ENCODE results near the gene PGAP3.

Gene PGAP3

DNA sequence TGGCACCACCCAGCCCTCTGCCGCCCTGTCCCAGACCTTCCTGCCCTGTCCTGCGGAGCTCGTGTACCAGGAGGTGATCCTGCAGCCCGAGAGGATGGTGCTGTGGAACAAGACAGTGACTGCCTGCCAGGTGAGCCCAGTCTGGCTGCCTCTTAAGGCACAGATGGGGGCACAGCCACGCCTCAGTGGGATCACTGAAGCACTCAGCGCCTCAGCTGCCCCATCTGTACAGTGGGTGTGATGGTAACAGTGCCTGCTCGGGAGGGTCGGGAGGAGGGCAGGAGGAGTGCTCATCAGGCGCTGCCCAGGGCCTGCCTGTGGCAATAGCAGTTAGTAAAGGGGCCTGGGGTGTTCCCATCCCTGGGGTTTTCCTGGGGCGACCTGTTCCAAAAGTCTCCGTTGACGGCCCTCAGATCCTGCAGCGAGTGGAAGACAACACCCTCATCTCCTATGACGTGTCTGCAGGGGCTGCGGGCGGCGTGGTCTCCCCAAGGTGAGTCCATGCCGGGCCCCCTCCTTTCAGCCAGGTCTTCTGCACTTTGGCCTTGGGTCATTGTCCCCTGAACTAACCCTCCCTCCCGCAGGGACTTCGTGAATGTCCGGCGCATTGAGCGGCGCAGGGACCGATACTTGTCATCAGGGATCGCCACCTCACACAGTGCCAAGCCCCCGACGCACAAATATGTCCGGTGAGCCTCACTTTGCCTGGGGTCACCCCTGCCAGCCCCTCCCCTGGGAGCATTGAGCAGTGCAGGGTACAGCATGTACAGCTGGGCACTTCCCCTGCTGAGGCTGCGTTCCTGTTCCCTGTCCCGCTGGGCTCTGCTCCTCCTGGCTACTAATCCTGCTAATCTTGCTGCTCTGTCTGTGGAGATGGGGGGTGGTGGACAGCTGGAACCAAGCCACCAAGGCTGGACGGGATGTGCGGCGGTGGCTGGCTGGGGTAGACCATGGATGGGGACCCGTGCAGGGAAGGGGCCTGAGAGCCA, 27.2 kb downstream of the PGAP3 start:
- DNase-seq (ENCODE audit: low spot score): no peak

DNA sequence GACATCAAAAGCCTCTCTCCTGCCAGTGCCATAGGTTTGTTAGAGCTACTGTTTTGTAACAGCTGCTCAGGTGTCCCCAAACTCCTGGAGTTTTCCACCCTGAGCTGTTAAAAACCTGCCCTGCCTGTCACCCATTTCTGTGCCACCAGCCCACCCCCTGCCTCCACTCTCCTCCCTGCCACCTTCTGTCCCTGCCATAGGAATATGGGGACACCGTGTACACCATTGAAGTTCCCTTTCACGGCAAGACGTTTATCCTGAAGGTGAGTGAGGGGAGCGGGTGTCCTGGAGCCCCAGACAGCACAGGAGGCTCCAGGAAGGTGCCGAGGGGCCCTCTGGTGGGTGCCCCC, 27.9 kb downstream of the PGAP3 start:
- no peak for DNase-seq (ENCODE audit: low spot score)

DNA sequence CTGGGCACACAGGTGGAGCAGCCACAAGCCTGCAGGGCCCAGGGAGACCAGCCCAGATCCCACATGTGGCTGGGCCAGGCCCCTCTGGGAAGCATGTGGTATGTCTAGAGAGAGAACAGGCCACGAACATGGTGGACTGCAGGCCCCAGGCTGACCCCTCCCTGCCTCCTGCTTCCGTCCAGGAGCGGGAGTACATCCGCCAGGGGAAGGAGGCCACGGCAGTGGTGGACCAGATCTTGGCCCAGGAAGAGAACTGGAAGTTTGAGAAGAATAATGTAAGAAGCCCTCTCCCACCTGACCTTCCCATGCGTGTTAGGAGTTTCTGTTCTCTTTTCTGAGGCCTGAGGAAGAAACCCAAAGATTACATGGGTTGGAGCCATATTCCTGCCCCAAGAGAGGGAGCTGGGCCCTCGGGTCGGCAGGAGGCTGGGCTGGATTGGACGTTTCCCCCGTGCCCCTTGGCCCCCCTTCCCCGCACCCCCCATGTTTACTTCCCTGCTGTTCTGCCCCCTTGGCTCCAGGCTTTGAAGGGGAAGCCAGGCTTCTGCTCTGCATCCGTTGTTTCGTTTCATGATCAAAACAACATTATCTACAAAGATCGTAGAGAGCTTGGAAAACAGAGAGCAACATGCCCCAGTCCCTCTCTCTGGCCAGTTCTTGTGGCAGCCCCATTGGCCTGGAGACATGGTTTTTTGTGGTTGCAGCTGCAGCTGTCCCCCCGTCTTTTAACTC, 28.4 kb downstream of the PGAP3 start:
- peak; percentile 36 for DNase-seq (ENCODE audit: low spot score)

DNA sequence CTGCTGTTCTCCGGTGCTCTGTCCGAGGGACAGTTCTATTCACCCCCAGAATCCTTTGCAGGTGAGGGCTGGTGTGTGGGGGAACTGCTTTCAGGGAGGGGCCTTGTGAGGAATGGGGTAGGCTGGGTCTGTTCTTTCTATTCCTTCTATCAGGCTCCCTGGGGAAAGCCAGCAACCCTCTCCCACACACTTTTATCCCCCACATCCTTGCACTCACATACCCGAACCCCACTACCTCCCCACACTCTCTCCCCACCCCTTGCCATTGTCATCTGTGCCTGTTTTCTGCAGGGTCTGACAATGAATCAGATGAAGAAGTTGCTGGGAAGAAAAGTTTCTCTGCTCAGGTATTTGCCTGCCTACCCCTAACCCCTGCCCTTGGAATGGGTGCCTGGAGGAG, 29.1 kb downstream of the PGAP3 start:
- no peak for DNase-seq (ENCODE audit: low spot score)

DNA sequence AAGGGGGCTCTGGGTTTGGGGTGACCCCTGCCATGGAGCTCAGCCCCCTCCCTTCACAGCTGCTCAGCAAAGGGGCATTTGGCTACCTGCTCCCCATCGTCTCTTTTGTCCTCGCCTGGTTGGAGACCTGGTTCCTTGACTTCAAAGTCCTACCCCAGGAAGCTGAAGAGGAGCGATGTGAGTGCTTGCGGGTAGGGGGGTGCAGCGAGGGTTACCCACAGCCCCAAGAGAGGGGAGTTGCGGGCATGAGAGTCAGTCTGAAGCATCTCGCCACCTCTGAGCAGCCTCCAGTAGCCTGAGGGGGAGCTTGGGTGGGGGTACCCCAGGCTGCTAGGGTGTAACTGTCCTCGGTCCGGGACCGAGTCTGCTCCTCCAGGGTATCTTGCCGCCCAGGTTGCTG, 29.5 kb downstream of the PGAP3 start:
- DNase-seq (ENCODE audit: low spot score): no peak

DNA sequence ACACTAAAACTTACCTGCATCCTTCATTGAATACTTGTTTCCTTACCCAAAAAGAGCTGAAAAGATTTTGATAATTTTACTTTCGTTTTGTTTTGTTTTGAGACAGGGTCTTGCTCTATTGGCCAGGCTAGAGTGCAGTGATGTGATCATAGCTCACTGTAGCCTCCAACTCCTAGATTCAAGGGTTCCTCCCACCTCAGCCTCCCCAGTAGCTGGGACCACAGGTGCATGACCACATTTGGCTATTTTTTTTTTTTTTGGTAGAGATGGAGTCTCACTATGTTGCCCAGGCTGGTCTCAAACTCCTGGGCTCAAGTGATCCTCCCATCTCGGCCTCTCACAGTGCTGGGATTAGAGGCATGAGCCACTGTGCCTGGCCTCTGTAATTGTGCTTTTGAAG, 32.8 kb downstream of the PGAP3 start:
- DNase-seq (ENCODE audit: low spot score): no peak

DNA sequence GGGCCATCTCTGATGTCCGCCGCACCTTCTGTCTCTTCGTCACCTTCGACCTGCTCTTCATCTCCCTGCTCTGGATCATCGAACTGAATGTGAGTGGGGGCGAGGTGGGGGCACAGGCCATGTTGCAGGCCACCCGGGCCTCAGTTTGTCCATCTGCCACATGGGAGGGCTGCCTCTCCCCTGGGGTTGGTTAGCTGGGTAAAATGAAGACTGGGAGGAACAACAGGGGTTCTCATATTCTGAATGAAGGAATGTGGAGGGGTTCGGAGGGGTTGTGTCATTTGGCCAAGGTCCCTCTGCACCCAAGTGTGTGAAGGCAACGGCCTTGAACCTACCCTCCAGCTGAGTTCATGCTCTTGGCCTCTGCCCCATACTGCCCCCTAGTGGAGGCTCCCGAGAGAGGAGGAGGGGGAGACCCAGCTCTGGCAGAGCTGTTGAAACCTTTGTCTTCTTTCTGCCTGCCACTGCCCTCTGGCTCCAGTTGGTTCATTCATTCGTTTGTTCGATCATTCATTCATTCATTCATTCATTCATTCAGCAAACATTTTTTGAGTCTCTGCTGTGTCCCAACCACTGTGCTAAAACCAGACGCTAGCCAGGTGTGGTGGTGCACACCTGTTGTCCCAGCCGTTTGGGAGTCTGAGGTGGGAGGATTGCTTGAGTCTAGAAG, 34.1 kb downstream of the PGAP3 start:
- peak; percentile 77 for DNase-seq (ENCODE audit: low spot score)

DNA sequence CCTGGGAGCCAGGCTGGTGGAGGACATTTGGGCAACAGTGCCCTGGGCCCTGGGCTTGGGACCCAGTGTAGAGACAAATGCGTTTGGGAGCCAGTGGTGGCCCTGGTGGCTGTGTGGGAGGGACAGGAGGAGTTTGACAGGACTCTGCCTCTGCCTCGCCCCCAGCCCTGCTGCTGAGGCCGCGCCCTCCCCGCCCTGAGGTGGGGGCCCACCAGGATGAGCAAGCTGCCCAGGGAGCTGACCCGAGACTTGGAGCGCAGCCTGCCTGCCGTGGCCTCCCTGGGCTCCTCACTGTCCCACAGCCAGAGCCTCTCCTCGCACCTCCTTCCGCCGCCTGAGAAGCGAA, 34.6 kb downstream of the PGAP3 start:
- no peak for DNase-seq (ENCODE audit: low spot score)

DNA sequence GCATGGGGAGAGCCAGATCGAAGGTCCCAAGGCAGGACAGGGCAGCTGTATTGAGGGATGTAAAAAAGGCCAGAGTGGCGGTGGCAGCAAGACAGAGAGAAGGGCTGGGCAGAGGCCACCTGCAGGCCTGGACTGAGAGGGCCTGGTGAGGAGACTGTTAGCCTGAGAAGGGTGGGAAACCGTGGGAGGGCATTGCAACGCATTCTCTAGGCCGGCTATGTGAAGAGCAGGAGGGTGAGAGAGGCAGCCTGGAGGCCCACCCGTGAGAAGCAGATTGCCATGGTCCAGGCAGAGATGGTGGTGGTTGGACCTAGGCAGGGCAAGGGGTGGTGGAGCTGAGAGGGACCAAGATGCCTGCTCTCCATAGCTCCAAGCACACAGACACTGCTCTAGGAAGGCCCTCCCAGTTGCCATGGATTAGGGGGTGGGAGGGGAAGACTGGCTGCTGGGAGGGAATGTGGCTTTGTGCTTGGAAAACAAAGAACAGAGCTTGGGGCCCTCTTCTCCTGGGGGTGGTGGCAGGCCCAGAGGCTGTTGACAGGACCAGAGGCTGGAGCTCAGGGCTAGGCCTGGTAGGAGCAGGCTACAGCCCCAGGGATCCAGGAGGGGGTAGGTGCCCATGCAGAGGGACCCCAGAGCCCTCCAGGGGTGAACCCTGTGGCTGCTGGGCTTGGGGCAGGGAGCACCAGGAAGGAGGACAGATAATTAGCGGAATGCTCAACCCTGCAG, 35.1 kb downstream of the PGAP3 start:
- DNase-seq (ENCODE audit: low spot score): no peak

DNA sequence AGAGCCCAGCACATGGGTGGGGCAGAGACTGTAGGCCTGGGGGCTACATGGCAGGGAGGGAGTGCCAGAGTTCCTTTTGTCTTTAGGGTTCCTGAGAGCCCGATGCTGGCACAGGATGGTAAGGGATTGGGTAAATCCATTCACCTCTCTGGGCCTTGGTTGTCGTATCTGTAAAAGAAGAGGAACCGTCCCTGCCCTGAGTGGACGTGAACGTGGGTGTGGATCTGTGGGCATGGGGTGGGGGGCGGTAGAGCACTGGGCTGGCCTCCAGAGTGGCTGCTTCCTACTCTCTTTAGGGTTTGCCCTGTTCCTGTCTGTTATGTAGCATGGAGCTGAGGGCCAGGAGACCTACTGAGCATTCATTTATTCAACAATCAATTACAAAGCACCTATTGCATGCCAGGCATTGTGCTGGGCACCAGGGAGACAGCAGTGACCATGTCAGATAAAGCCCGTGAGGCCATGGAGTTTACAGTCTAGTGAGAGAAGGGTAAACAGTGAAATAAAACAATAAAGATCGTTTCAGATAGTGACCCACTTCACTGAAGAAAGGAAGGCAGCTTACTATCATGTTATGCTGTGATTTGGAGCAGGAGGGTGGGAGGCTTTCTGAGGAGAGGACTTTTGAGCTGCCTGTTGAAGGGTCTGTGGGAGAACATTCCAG, 35.8 kb downstream of the PGAP3 start:
- DNase-seq (ENCODE audit: low spot score): no peak

DNA sequence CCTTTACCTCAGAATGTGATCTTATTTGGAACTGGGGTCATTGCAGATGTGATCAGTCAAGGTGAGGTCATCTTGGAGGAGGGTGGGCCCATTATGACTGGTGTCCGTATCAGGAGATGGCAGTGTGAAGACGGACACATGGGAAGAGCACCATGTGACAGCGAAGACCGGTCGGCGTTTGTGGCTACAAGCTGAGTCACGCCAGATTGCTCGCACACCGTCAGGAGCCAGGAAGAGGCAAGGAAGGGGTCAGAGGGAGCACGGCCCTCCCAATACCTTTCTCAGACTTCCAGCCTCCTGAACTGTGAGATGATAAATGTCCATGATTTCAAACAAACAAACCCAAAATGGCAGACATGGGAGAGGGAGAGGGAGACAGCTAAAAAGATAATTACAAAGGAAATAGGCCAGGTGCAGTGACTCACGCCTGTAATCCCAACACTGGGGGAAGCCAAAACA, 37.7 kb downstream of the PGAP3 start:
- DNase-seq (ENCODE audit: low spot score): no peak

DNA sequence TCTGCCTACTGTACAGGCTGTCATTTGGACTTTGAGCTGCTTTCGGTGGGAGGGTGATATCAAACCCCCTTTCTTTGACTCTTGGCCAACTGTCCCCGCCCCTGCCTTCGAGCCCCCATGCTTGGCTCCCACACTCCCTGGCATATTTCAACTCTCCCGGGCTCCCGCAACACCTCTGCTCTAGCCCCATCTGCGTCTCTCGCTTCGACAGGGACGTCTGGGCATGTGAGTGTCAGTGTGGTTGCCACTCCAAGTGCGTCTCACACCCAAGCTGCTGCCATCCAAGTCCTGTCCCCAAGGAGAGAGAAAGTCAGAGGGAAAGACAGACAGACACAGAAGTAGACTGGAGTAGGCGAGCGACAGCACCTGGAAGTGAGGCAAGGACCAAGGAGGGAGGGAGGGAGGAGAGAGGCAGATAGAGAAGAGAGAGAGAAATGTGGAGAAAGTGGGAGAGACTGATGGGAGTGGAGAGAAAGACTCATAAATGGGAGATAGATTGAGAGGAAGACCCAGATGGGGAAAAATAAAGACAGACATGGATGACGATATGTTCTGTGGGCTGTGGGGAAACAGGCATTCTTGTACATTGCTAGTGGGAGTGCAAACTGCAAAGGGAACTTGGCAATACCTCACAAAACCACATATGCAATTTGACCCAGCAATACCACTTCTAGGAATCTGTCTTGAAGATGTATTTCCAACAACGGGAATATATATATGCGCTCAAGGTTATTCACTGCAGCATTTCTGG, 39.1 kb downstream of the PGAP3 start:
- DNase-seq (ENCODE audit: low spot score): no peak

DNA sequence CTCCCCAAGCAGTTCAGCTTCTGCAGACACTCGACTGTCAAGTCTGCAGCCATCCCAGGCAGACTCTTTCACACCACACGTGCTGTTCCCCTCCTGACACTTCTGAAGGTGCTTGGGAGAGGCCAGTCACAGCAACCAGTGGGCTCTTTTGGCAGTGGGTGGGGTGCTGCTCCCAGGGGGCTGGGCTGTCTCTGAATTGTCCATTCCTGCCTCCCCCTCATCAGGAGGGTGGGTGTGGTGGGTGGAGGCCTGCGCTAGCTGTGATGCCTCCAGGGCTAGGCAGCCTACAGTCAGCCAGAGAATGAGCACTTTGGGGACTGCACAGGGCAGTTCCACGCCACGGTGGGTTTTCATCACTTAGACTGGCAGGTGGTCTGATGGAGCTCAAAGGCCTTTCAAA, 40.6 kb downstream of the PGAP3 start:
- DNase-seq (ENCODE audit: low spot score): no peak

DNA sequence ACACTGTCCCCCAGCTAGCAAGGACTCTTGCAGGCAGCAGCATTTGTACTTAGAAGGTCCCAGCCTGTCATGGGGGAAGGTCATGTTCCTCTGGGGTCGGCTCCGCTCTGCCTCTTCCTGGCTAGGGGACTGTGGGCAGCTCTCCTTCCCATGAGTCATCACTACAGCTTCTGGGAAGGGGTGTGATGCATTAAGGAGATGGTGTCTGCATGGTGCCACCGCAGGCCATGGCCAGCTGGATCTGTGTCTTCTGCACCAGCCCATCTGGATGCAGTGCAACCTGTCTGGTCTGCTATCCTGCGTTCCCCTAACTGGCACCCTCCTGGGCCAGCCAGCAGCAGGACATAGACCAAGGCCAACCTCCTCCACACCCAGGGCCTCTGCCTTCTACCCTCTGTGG, 44.6 kb downstream of the PGAP3 start:
- no peak for DNase-seq (ENCODE audit: low spot score)

DNA sequence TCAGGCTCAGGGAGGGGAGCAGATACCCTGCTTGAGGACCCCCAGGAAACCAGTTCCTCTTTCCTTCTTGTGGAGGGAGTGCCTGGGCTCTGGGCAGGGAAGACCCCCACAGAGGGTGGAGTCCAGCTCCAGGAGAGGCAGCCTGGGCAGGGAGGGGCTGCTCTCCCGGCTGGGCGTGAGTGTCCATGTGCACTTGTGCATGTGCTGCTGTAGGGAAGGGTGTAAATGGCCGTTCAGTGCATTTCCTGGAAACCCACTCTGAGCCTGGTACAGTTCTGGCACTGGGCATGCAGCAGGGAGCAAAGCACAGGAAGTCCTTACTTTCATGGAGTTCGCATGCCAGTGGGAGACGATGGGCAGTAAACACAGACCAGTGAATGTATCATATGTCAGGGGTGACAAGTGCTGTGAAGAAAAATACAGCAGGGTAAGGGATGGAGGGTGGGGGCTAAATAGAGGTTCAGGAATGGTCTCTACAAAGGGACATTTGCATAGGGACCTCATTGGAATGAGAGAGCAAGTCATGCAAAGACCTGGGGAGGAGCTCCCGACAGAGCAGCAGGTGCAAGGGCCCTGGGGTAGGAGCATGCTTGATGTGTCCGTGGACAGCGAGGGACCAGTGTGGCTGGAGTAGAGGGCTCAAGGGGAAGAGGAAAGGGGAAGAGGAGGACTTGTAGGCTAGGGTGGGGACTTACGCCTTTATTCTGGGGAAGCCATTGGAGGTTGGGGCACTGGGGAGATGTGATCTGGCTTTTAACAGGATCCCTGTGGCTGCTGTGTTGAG, 45.4 kb downstream of the PGAP3 start:
- DNase-seq (ENCODE audit: low spot score): no peak

DNA sequence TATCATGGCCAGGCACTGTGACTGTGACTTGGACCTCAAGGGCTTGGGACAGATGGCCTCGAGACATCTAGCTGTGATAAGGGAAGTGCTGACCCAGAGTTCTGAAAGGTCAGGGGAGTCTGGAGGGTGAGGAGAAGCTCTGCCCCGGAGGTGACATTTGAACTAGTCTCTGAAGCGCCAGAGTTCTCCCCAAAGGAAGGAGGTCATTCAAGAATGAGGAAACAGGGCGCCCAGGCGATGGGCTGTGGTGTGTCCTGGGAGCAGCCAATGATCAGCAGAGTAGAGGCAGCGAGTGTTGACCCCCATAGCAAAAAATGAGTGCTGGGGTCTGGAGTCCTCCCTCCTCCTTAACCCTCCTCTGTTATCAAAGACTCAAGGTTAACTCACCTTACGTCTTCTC, 46.0 kb downstream of the PGAP3 start:
- no peak for DNase-seq (ENCODE audit: low spot score)

DNA sequence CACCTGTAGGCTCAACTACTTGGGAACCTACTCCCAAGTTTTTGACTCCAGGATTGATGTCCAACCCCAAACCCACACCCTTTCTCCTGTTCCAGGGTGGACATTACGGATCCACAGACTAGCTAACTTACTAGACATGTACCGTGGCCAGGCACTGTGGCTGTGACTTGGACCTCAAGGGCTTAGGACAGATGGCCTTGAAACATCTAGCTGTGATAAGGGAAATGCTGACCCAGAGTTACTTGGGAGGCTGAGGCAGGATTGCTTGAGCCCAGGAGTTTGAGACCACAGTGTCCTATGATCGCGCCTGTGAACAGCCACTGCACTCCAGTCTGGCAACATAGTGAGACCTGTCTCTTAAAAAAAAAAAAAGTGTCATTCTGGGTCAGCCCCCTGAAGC, 46.8 kb downstream of the PGAP3 start:
- DNase-seq (ENCODE audit: low spot score): no peak

DNA sequence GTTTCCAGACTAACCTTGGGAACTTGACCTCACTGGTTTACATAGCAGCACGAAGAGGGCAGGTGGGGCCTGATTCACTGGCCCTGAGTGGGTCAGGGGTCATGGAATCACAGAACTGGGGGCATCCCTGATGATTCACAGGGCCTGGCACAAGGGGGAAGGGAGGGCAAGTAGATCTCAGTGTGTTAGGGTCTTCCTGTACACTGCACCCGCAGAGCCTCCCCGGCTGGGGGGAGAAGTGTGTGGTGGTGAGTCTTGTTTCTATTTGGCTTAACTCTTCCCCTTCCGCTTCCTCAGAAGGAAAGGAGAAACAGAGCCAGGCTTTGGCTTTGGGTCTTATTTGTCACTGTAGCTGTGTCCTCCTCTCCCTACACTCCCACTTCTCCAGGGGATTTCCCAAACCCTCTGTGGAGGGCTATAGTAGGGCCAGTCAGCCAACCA, 47.2 kb downstream of the PGAP3 start:
- DNase-seq (ENCODE audit: low spot score): no peak

DNA sequence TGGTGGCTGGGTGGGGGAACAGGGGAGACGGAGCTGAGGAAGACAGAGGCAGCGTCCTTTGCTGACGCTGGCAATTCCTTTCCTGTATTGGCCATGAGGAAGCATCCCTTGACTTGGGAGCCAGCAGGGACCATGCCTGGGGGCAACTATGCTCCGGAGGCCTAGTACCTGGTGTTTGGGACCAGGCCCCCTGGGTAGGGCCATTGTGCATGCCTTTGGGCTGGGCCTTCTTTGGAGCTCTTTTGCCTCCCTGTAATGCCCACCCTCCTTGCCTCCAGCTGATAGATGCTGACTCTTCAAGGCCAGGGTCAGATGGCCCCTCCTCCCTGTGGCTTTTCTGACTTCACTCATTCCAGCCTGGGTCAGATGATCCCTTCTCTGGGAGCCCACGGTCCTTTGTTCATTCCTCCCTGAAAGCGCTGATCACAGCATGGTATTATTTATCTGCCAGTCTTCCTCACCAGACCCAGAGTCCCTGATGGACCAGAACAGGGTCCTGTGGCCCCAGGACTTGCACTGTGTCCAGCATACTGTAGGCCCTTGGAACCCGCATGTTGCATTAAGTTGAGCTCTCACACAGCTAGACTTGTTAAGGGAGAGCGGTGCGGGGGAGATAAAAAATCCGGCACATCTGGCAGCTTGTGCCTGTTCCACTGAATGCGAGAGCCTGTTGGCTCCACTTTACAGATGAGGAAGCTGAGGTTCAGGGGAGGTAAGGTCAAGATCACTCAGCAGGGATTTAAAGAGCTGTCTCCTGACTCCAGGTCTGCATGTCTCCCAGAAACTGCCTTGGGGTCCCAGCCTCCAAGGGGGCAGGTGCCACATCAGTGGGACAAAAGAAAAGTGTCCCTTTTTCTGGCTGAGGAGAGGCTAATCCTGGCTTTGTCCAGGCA, 48.0 kb downstream of the PGAP3 start:
- DNase-seq (ENCODE audit: low spot score): no peak
